ENCODE data around the gene MIEN1.
A peak's percentile ranks its signal among the peaks of the same experiment; 100 is the strongest.
"Not testable (repeated sequence)": the region's sequence is repeated elsewhere in the genome, so short reads cannot be mapped to it uniquely, and the experiment has no call there.

Gene MIEN1

DNA sequence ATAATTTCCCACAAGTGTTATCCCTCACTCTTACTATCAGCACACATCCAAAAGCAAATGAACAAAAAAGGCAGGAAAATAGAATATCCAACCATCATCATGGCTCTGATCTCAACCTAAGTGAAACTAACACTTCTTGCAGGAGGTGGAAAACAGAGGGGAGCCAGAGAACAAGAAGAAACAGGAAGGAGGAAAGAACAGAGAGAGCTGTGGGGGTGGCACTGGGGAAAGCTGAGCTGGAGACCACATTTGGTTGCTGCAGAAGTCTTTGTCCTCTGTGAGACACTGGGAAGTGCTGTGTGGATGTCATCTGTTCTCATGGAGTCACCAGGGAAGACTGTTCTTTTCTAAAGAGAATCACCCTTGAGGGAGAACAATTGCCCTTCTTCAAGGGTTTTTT lies 42.1 kb upstream of the MIEN1 start:
- H3K4me3 ChIP-seq (ENCODE audit: low read depth, low read length) = no peak overlapping the region
- in situ Hi-C loops (cut with HindIII; ENCODE audit: low sequenced_read_pairs) = no loop called here
- no peak for DNase-seq (ENCODE audit: low read depth)
- TF ChIP-seq, protein P1, sequence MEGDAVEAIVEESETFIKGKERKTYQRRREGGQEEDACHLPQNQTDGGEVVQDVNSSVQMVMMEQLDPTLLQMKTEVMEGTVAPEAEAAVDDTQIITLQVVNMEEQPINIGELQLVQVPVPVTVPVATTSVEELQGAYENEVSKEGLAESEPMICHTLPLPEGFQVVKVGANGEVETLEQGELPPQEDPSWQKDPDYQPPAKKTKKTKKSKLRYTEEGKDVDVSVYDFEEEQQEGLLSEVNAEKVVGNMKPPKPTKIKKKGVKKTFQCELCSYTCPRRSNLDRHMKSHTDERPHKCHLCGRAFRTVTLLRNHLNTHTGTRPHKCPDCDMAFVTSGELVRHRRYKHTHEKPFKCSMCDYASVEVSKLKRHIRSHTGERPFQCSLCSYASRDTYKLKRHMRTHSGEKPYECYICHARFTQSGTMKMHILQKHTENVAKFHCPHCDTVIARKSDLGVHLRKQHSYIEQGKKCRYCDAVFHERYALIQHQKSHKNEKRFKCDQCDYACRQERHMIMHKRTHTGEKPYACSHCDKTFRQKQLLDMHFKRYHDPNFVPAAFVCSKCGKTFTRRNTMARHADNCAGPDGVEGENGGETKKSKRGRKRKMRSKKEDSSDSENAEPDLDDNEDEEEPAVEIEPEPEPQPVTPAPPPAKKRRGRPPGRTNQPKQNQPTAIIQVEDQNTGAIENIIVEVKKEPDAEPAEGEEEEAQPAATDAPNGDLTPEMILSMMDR (IDR thresholded peaks at IDR 0.05; ENCODE audit: low read depth, low read length, missing control alignments) = no peak

DNA sequence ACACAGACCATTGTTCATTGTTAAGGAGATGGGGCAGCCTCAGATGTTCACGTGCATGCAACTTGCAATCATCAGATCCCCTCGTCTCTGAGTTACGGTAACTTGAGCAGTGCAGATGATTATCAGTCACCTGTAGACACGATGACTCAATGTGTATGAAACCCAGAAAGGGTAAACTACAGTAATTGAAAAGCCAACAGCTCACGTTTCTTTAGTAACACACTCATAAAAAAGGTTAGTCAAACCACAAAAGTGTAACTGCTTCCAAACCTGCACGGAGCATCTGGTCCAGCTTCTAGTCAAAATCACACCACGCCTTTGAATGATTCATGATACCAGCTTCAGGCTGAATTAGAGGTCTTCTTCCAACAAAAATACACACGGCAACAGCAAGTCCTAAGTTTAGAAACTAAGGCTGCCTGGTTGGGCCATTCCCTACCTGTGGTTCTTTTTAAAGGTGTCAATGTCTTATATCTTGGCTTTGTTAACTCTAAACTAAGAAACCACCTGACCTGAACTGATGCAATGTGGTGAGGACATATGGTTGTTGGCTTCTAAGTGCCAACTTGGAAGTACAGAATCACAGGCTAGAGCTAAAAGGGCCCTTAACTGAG lies 39.7 kb upstream of the MIEN1 start:
- in situ Hi-C loops (cut with HindIII; ENCODE audit: low sequenced_read_pairs) = no loop called here
- TF ChIP-seq, protein P1 (IDR thresholded peaks at IDR 0.05; ENCODE audit: low read depth, low read length, missing control alignments) = no peak
- H3K4me3 ChIP-seq (ENCODE audit: low read depth, low read length) = no peak overlapping the region
- DNase-seq (ENCODE audit: low read depth) = peak; percentile 43

DNA sequence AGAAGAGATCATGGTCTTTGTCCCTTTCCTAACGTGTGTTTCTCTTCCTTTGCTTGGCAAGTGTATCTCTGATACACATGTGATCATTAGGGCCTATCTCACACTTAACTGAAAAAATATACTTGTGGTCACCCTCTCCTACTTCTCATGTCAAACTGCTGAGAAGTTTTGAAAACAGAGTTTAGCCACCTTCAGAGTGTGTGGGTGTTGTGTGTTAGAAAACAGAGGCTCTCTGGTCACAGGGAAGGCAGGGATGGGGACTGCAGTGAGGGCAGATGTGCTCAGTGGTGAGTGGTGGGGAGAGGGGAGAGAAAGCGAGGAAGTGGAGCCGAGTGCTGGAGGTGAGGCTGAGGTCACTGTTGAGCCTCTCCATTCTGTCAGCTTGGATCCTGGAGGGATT lies 36.8 kb upstream of the MIEN1 start:
- H3K4me3 ChIP-seq (ENCODE audit: low read depth, low read length) = no peak overlapping the region
- TF ChIP-seq, protein P1 (IDR thresholded peaks at IDR 0.05; ENCODE audit: low read depth, low read length, missing control alignments) = no peak
- no peak for DNase-seq (ENCODE audit: low read depth)
- in situ Hi-C loops (cut with HindIII; ENCODE audit: low sequenced_read_pairs) = no loop called here

DNA sequence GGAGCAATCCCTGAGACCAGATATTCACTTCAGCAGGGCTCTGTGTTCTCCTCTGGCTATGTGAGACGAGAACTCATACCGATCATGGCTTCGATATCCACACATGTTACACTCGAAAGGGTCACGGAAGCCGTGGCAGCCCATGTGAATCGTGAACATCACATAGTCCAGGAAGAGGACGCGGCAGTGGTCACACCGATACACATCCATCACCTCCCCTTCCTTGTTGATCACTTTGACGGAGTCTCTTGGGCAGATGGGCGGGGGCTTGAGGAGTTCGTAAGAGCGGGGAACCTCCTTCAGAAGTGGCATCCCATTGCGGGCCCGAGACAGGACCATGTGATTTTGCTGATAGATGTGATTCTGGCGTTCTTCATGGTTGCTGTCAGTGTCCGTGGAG lies 35.4 kb upstream of the MIEN1 start:
- no peak overlapping the region for H3K4me3 ChIP-seq (ENCODE audit: low read depth, low read length)
- TF ChIP-seq, protein P1 (IDR thresholded peaks at IDR 0.05; ENCODE audit: low read depth, low read length, missing control alignments) = no peak
- DNase-seq (ENCODE audit: low read depth) = no peak
- in situ Hi-C loops (cut with HindIII; ENCODE audit: low sequenced_read_pairs) = no loop called here

DNA sequence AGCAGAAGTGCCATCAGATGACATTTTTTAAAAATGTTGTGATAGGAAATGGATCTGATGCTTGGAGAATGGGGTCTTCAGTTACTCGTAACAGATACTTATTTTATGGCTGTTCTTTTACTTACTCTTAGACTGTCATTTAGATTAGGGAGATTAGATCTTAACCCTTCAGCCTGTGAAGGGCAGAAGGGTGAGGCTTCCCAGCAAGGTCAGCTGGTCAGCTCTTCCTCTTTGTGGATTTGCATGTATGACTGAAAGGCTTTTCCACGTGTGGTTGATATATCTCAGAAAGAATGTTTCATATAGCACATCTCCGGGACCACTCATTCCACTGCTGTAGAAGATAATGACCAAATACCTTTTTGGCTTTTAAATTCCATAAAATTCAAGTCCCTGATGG lies 34.8 kb upstream of the MIEN1 start:
- TF ChIP-seq, protein P1 (IDR thresholded peaks at IDR 0.05; ENCODE audit: low read depth, low read length, missing control alignments) = no peak
- DNase-seq (ENCODE audit: low read depth) = no peak
- no peak overlapping the region for H3K4me3 ChIP-seq (ENCODE audit: low read depth, low read length)
- in situ Hi-C loops (cut with HindIII; ENCODE audit: low sequenced_read_pairs) = no loop called here

DNA sequence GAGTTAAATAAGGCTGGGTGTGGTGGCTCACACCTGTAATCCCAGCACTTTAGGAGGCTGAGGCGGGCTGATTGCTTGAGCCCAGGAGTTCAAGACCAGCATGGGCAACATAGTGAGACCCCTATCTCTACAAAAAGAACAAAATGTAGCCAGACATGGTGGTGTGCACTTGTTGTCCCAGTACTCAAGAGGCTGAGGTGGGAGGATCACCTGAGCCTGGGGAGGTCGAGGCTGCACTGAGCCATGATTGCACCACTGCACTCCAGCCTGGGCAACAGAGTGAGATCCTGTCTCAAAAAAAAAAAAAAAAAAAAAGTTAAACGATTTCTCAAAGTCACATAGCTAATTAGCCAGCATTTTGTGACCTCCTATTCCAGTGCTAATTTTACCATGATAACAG lies 33.8 kb upstream of the MIEN1 start:
- DNase-seq (ENCODE audit: low read depth); H3K4me3 ChIP-seq (ENCODE audit: low read depth, low read length); in situ Hi-C loops (cut with HindIII; ENCODE audit: low sequenced_read_pairs): not testable (repeated sequence)

DNA sequence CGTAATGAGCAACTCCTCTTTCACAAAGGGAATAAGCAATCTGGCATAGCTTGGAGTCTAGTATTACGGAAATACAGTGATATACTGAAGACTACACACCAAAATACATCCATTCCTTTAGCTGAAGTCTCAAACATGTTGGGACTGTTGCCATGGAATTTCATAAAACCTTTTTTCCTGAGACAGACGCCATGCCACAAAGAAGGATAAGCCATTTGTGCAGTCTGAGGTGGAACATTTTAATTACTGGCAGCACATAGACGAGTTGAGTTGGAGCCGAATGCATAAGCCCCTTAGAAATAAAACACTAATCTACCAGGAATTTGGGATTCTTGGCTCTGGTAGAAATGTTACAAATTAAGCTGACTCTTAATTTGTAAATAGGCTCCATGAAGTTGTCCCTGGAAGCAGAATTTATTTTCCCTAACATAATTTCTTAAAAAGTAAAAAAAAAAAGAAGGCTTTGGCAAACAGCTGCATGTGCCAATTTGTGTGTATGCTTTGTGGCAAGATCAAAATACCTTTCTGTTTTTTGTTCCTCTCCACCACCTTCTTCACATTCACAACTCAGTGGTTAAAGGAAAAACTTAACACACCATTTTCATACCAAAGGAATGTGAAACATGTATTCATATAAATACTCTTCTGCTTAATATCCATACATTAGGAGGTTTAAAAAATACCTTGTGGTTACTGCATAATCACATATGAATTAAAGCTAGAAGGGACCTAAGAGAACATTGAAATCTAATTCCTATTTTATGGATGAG lies 32.9 kb upstream of the MIEN1 start:
- TF ChIP-seq, protein P1 (IDR thresholded peaks at IDR 0.05; ENCODE audit: low read depth, low read length, missing control alignments) = no peak
- DNase-seq (ENCODE audit: low read depth) = peak; percentile 71
- in situ Hi-C loops (cut with HindIII; ENCODE audit: low sequenced_read_pairs) = no loop called here

More for the DNA sequence above, 32.9 kb upstream of the MIEN1 start:
- H3K4me3 ChIP-seq (ENCODE audit: low read depth, low read length) = no peak overlapping the region

Measured in astrocyte of the cerebellum (primary cell).